M059J (cell line): Measurements from ENCODE around the gene KRT6C. TPM values are rescaled to one million over a fixed set of nuclear protein-coding genes. Genes with fewer than 3 reads are reported as not detected.

ENCODE experiments used
- DNase-seq: peaks from one replicate; pipeline ENCODE4 v3.0.0-alpha.2; 2012; ENCODE audit warnings: low read depth
- total RNA-seq: library from RNA; depleted of rRNA; stranded (reverse); fragments of >200 nt; shearing (Covaris generic); gene quantifications from 2 replicates; pipeline ENCODE4 v1.2.3, GENCODE V29; 2014; rRNA removed

The KRT6C gene
- total RNA-seq, 1 experiment from 2014 or later, result not detected

DNA sequence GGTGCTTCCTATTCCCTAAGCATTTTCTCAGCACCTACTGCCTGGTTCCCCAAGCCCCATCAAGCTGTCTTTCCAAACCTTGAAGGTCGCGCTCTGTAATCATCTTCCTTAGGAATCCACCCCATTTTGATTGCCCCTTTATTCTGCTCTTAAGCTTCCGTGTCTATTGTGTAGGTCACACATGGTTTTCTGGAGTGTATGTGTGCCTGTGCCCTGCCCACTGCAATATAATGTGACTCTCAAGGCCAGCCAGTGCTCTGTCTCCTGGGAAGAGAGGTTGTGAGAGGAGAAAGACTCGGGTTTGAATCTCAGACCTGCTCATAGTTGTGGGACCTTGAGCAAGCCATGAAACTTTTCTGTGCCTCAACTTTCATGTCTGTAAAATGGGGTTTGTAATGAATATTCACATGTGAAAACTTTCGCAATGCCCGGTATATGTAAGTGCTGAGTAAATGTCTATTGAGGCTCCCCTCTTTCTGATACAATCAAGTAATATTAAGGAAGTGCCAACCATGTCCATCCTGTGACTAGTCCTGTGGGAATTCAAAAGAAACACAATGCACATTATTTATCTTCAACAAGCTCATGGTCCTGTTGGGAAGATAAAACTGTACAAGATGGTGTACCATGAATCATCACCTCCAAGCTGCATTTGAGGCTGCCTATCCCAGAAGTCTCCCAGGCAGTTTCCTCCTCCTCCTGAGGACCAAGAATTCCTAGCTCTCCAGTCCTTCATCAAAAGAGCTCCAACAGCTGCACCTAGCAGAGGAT lies 38.7 kb downstream of the KRT6C start:
- peak; percentile 63 for DNase-seq

DNA sequence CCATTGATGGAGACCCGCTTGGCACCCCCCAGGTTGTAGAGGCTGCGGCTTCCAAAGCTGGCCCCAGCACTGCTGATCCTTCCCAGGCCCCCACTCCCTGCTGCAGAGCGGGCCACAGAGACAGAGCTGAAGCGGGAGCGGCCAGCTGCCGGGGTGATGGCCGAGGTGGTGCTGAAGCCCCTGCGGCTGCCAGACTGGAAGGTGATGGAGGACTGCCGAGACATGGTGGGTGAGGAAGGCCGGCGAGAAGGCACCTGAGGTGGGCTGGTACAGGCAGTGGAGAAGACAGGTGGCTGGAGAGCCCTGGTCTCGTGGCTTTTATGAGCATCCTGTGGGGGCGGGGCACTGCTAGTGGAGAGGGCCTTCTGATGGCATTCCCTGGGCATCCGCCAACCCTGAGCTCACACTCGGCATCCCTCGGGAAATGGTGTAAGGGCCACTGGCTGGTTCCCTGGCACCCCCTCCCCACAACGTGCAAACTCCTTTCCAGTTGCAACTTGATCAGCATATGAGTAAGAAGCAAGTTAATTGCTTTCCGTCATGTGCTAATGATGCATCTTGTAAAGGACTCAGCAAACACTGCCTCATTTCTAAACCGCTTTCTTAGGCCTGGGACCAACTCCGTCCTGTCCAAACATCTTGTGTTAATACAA lies 39.4 kb downstream of the KRT6C start, which contains the start of gene KRT75:
KRT75 (minus strand) TSS at position 291 of the 653 bp plus-strand sequence; CDS start at position 224, 67 bp downstream.
- peak; percentile 56 for DNase-seq

DNA sequence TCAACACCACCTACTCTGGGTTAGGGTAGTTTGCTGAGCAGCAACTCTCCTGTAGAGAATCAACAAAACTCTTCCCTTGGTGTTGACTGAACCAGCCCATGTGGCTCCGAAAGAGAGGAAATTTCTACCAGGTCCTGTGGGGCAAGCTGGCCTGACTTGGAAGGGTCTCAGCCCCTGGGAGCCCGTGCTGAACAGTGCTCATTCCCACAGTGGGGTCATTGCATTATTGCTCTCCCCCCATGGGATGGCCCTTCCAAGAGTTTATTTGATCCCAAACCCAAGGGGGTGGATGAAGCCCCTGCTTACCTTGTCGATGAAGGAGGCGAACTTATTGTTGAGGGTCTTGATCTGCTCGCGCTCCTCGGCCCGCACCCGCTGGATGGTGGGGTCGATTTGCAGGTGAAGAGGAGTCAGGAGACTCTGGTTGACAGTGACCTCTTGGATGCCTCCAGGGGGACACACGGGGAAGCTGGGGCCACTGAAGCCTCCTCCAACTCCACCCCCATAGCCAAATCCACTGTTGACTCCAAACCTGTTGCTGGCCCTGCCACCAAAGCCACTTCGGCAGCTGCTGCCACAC lies 40.0 kb downstream of the KRT6C start:
- no peak for DNase-seq

DNA sequence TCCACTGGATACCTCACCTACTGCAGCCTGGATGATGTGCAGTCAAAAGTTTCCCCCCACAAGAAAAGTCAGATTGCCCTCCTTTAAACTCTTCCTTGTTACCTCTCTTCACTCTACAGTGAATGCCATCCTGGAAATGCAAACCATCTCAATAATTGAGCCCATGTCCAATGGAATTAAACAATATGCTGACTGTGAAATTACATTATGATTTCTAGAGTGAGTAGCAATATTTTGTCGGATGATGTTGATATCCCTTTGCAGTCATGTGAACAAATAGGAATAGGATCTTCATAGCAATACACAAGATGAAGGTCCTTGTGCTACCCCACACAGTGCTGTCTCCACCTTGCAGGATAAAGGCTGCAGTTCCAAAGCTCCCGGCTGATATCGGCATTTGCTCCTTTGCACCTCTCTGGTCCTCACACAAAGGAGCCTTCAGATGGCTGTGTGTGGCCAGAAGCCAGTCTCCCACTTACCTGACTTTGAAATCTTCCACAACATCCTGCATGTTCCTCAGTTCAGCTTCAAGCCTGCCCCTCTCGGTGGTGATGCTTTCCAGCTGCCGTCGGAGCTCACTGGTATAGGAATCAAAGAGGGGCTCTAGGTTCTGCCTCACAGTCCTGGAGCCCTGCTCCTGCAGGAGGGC lies 40.9 kb downstream of the KRT6C start:
- DNase-seq, result no peak

- DNase-seq, result no peak
Observed at GRCh38 chr12:52428121-52428520, 45.5 kb downstream of the KRT6C start.

- no peak for DNase-seq
Observed at GRCh38 chr12:52427083-52427482, 46.5 kb downstream of the KRT6C start.

DNA sequence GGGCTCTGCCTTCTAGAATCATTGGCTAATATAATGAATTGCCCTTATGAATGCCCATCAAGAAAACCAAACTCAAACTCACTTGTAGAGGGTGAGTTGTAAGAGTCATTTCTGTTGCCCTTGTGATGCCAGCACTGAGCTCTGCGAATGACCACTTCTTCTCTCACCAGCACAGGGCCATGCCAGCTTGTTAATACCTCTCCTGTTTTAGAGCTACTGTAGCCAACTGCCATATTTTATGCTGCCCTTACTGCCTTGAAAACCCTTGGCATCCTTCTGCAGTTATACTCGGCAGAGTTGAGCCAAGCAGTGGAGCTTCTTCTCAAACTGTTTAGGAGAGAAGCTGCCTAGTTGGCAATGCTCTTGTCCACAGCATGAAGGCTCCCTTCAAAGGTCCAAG lies 47.6 kb downstream of the KRT6C start:
- DNase-seq, result no peak

DNA sequence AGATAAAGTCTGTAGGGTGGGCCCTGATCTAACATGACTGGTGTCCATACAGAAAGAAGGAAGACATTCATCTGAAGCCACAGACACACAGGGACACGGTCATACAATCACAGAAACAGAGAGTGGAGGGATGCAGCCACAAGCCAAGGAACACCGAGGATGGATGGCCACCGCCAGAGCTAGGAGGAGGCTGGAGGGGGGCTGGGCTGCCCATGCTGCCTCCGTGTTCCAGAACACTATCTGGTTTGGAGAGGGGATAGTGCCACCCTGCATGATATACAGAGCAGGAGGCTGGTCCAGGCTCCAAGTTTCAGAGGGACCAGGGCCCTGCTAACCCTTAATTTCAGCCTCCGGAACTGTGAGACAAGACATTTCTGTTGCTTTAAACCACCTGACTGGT lies 48.1 kb downstream of the KRT6C start:
- DNase-seq, result no peak

- peak; percentile 37 for DNase-seq
Observed at GRCh38 chr12:52423661-52424500, 49.7 kb downstream of the KRT6C start.

GRCh38 chr12:52423035-52423434 lies 50.6 kb downstream of the KRT6C start:
- no peak for DNase-seq

GRCh38 chr12:52419656-52420055 lies 53.9 kb downstream of the KRT6C start:
- DNase-seq, result peak; percentile 59

DNA sequence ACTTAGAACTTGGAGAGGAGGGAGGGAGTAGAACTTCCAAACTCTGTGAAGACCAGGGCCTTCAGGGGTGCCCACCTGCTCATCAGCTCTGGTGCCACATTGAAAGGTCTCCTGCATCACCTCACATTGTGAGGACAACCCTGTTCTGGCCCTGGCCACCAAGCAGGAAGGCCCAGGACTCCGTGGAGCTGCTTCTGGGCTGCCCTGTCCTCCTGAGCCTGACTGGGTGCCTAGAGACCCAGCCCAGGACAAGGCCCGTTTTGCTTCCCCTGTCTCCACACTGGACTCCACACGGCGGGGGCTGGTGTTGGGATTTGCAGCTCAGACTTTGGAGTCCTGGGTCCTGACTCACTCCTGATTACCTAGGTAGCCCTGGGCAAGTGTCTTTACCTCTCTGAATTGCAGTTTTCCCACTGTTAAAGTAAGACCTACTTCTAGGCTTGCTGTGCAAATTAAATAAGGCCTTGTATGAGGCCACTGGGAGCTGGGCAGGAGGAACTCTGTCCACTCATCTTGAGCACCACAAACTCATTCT lies 55.0 kb downstream of the KRT6C start:
- DNase-seq, result no peak

Other genes with a start within 250 kb of the KRT6C start
- gene KRT7, start 240.6 kb downstream of the KRT6C start, total RNA-seq, result 3.0 and 8.4 TPM in 2 replicates
- 5.8 and 8.1 TPM in 2 replicates for gene KRT86, start 199.2 kb downstream of the KRT6C start, total RNA-seq
- gene KRT81, start 182.3 kb downstream of the KRT6C start, total RNA-seq, result 320 and 412 TPM in 2 replicates
- 0.22 TPM in 1 of 2 replicates, not detected in the other for gene KRT83, start 152.4 kb downstream of the KRT6C start, total RNA-seq
- gene KRT85, start 106.3 kb downstream of the KRT6C start, total RNA-seq, result not detected in 2 replicates
- not detected in 2 replicates for gene KRT84, start 88.2 kb downstream of the KRT6C start, total RNA-seq
- gene KRT82, start 67.5 kb downstream of the KRT6C start, total RNA-seq, result not detected in 2 replicates
- gene KRT75, start 39.4 kb downstream of the KRT6C start, total RNA-seq, result 0.02 TPM in 1 of 2 replicates, not detected in the other
- not detected in 2 replicates for gene KRT6B, start 21.7 kb downstream of the KRT6C start, total RNA-seq
- gene KRT6A, start 19.5 kb upstream of the KRT6C start, total RNA-seq, result not detected in 2 replicates
- not detected in 2 replicates for gene KRT5, start 46.6 kb upstream of the KRT6C start, total RNA-seq
- not detected in 2 replicates for gene KRT71, start 79.3 kb upstream of the KRT6C start, total RNA-seq
- gene KRT74, start 100.0 kb upstream of the KRT6C start, total RNA-seq, result not detected in 2 replicates
- not detected in 2 replicates for gene KRT72, start 127.7 kb upstream of the KRT6C start, total RNA-seq
- not detected in 2 replicates for gene KRT73, start 144.8 kb upstream of the KRT6C start, total RNA-seq
- not detected in 2 replicates for gene KRT2, start 178.4 kb upstream of the KRT6C start, total RNA-seq
- gene KRT1, start 206.6 kb upstream of the KRT6C start, total RNA-seq, result not detected in 2 replicates
- gene KRT77, start 229.7 kb upstream of the KRT6C start, total RNA-seq, result not detected in 2 replicates